Anterior cingulate cortex (tissue), 58 donors: ENCODE data around the gene DPYD.
A peak's percentile ranks its signal among the peaks of the same experiment; 100 is the strongest.

Experiments used
- DNase-seq, 58 donors: peaks; one replicate each; lab custom pipeline; 2025; lab: John Stamatoyannopoulos, UW

Gene DPYD

GRCh38 chr1:97632776-97633175 is 288.1 kb downstream of the DPYD start:
- no peak for DNase-seq

DNA sequence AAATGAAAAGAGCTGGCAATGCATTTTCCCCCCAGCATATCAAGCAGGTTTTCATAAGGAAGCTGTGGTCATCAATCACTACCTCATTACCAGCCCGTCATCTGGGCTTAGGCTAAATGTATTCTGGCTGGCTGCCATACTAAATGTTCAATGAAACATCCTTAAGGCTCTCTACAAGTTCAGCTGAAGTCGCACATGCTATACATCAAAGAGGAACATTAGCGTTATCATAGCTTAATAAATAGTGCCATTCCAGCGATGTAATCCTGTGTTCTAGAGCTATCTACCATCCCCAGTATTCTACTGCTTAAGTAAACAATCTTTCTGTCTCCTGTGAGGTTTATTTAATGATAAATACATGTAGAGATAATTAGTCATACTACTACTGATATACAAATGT is 288.8 kb downstream of the DPYD start:
- no peak for DNase-seq

DNA sequence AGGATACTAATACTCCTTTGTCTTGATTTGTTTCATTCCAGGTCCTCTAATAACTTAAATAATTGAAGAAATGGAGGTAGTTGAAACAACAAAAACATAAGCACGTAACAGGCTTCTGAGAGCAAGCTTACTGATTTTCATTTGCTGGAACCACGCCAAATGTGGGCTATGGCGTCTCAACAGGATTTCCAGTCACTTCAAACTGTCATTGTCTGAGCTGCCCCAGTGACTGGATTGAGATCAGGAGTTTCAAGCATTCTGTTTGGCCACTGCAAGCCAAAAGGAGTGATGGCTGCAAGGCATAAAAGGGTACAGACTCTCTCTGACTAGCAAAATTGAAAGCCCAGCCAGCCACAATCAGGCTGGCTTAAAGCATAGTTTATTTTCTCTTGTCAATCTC is 289.9 kb downstream of the DPYD start:
- DNase-seq: peak in 10 of 58 donors; percentile 0 to 50 (median 4)

DNA sequence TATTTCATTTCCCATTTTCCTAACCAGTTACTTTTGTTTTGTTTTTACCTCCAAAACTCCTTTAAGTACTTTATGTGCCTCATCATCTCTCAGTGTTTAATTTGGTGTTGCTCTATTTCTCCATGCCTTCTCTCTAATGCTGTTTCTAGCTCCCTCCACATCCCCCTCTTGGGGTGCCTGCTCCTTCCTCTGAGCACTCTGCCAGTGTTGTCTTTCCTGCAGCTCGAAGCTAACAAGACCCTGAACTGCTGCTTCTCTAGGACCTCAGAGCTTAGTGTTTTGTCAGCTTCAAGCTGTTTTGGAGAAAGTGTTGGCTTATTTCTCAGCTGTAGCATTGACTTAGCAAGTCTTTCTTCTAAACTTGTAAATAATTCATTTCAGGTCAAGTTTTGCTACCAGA is 290.6 kb downstream of the DPYD start:
- DNase-seq: no peak

- no peak for DNase-seq
Observed at GRCh38 chr1:97623220-97623619, 297.6 kb downstream of the DPYD start.

GRCh38 chr1:97621955-97622354 is 298.9 kb downstream of the DPYD start:
- no peak for DNase-seq

DNA sequence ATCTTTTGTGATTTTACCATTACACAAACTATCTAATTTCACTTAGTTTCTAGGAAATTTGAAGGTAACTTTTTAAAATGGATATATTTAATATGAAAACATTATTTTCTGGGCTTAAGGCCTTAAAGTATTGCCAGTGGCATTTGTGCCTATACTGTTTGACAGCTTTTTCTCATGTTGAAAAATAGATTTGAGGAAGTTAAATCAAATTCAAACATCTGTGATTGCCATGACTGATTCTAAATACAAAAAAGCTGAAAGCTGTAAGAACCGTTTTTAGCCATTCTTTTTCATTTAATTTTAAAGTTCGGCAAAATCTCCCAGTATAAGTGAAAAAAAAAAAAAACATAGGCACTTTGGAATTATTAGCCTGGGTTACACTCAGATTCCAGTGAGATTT is 301.1 kb downstream of the DPYD start:
- no peak for DNase-seq

DNA sequence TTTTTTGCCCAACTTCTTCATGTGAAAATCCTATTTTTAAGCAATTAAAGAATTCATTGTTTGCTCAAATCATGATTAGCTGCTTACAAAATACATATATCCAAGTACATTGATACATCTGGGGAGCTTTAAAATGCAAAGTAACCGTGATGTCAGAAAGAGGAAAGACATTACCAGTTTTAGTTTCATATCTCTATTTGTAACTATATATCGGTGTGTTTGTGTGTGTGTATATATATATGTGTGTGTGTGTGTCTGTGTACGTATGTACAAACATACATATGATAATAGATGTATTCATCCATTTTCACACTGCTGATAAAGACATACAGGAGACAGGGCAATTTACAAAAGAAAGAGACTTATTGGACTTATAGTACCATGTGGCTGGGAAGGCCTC is 310.1 kb downstream of the DPYD start:
- no peak for DNase-seq

- DNase-seq: no peak
Observed at GRCh38 chr1:97610102-97610501, 310.7 kb downstream of the DPYD start.

DNA sequence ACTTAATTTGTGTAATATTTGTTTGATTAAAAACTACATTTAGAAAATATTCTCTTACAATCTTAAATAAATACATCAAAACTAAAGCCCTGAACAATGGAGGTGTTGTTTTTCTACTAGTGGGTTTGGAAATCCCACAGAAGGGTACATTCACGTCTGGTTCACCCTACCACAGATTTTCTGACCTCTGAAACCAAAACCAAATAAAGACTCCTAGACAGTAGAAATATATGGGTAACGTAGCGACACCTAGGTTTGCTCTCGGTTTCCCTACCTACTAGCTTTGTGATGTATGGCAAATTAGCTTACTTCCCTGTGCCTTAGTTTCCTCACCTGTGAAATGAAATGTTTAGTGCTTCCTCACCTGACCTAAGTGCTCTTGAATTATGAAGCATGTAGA is 312.6 kb downstream of the DPYD start:
- DNase-seq: no peak

GRCh38 chr1:97603776-97604175 is 317.1 kb downstream of the DPYD start:
- no peak for DNase-seq

- no peak for DNase-seq
Observed at GRCh38 chr1:97603218-97603617, 317.6 kb downstream of the DPYD start.

DNA sequence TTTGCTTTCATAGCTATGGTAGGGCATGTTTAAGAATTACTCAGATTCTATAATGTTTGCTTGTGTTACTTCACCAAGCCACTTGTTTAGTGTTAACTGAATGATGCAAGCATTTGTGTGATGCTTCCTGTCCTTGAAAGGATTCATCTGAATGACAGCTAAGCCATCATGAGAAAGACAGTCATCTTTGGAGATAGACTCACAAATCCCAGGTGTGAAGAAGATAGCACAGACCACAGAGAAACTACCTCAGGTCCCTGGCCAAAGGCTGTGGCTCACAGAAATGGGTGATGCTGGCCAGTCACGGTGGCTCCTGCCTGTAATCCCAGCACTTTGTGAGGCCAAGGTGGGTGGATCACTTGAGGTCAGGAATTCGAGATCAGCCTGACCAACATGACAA is 321.4 kb downstream of the DPYD start:
- no peak for DNase-seq

DNA sequence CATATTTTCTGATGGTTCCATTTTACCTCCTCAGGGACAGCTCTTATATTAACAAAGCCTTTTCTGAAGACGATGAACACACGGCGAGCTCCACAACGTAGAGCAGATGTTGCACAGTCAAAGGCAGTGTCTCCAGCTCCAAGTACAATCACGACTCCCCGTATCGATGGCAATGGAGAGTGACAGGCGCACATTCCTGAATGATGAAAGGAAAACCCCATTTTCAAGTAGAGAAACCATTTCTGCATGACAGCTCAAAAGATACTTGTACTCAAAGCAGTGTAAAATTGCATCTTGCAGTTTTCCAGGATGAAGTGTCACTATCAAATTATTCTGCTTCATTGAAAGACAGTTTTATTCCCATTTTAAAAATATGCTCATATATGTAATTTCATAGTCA is 327.6 kb downstream of the DPYD start:
- DNase-seq: no peak

DNA sequence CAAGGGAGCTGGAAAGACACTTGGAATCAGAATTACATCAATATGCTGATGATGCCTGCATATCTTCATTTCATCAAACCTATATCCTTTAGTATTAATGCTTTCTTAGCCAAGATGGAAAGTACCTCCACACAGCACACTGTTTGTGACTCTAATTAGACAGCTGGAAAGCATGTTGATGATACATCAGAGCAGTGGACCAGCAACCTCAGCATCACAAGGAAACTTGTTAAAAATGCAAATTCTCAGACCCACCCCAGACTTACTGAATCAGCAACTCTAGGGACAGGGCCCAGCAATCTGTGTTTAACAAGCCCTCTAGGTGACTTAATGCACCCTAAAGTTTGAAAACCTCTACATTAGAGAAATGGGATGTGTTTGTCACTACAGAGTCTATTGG is 332.1 kb downstream of the DPYD start:
- no peak for DNase-seq

DNA sequence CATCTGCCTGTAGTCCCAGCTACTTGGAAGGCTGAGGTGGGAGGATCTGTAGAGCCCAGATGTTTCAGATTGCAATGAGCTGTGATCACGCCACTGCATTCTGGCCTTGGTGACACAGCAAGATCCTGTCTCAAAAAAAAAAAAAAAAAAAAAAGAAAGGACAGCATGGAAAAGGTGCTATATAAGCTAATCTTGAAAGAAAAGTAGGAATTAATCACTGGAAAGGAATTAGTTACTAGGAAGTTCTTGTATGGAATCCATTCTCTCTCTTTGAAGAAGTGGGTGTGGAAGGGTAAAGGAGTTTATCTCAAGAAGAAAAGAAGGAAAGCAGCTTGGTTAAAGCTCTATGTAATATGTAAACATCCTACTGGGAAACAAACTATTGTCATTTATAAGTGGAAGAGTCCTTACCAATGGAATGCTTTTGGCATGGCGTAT is 339.2 kb downstream of the DPYD start:
- no peak for DNase-seq

DNA sequence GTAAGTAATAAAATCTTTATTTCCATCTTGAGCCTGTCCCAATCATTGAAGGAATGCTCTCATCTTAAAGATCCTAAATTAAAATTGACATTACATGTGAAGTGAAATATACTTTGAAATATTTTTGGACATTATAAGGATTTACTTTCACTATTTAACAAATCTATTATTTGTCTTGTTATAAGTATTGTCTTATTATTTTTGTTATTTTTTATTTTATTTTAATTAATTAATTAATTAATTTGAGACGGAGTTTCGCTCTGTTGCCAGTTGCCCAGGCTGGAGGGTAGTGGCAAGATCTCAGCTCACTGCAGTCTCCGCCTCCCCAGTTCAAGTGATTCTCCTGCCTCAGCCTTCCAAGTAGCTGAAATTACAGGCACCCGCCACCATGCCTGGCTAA is 343.2 kb downstream of the DPYD start:
- no peak for DNase-seq

DNA sequence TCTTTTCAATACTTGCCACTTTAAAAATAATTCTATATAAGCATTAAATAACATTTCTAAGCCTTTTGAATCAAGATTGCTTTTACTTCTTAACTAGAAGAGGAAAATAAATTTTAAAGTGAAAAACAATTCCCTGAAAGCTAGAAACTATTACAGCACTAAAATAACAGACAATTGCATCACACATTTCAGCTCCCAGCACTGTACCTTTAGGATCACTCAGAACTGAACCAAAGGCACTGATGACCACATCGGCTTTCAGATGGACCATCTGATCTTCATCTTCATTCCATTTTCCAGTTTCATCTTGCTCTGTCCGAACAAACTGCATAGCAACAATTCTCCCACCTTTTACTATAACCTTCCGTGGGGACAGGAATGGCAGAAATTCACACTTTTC is 347.3 kb downstream of the DPYD start:
- DNase-seq: no peak

GRCh38 chr1:97572561-97572960 is 348.3 kb downstream of the DPYD start:
- DNase-seq: no peak

DNA sequence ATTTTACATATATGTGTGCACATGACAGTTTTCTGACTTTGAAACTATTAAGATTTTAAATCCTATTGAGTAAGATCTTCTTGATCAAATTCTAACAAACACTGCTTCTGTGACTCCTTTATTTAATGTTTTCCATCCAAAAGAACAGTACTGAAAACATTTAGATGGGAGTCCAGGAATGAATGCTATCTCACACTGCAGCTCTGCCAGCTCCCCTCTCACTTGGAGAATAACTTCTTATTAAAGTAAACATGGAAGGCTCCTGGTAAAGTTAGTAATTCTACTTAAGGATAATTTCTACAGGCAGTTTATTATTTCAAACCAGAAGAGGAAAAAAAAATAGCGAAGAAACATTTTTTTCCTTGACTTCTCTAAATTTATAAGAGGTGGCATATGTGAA is 349.1 kb downstream of the DPYD start:
- DNase-seq: no peak

GRCh38 chr1:97570691-97571090 is 350.1 kb downstream of the DPYD start:
- DNase-seq: no peak

GRCh38 chr1:97567000-97567749 is 353.7 kb downstream of the DPYD start:
- DNase-seq: no peak

GRCh38 chr1:97565886-97566285 is 354.9 kb downstream of the DPYD start:
- peak in 12 of 58 donors; percentile 1 to 50 (median 4) for DNase-seq
